K562 (cell line): ENCODE data around the gene KLK6. TPM values are rescaled to one million over a fixed set of nuclear protein-coding genes. Genes with fewer than 3 reads are reported as not detected.

Experiments
- ATAC-seq: fragments of 200-7000 bp; cut with Tn5 transposase; 3 replicates; pipeline ENCODE4 v1.9.1; 2020; ENCODE audit warnings: moderate library complexity
- BruUV-seq: library from RNA; stranded (reverse); fragments of 400-500 nt; replicated peaks from 2 replicates; lab custom pipeline; 2021; lab: Mats Ljungman, UMichigan
- CTCF ChIA-PET: fragments of 300-600 bp; formaldehyde crosslinking; extraction: SDS; loops from one replicate; lab custom pipeline; 2021; ENCODE audit warnings: low intra/inter-chr PET ratio; lab: Yijun Ruan, JAX
- POLR2A ChIA-PET: fragments of 300-600, 350-650 bp; sonication (Branson Sonifier 250); formaldehyde crosslinking; extraction: SDS; loops from one replicate; lab custom pipeline; 2021; ENCODE audit warnings: antibody characterized with exemption, inconsistent platforms; lab: Yijun Ruan, JAX
- DNase-seq, 4 experiments: peaks; one replicate each; pipeline versions ENCODE4 v3.0.0 to v3.0.0-alpha.2; 2011 to 2018; ENCODE audit warnings: low spot score in 3 of 4, mixed read lengths in 3 of 4; ENCODE audit errors: extremely low read depth in 1 of 4
- FAIRE-seq: peaks from 2 replicates; lab custom pipeline; 2011; peaks lifted over from hg19 to GRCh38; lab: Jason Lieb, UNC
- H2AFZ ChIP-seq: 2 replicates; pipeline ENCODE4 v1.6.0; 2011; ENCODE audit warnings: low read depth, low read length, control low read depth, inconsistent platforms
- H3K27ac ChIP-seq: fragments of 200-600 bp; 3 replicates; pipeline ENCODE4 v1.8.0; 2011; ENCODE audit warnings: low read depth, mild to moderate bottlenecking, control low read depth, inconsistent platforms, low read length, moderate library complexity, mixed read lengths; ENCODE audit errors: extremely low read depth
- H3K27me3 ChIP-seq, 2 experiments: fragments of 300-600 bp in 1 of 2; 2 replicates in 1 of 2; 3 replicates in 1 of 2; pipeline versions ENCODE4 v1.6.0 to v1.8.0; 2011; ENCODE audit warnings: inconsistent platforms in 2 of 2, low read length in 2 of 2, mild to moderate bottlenecking in 1 of 2, mixed read lengths in 1 of 2, moderate library complexity in 1 of 2; ENCODE audit not compliant: control insufficient read depth in 2 of 2, insufficient read depth in 2 of 2
- H3K36me3 ChIP-seq: fragments of 300-600 bp; 3 replicates; pipeline ENCODE4 v1.8.0; 2011; ENCODE audit warnings: mild to moderate bottlenecking, low read length, inconsistent platforms; ENCODE audit not compliant: control insufficient read depth, insufficient read depth
- H3K4me1 ChIP-seq, 2 experiments: fragments of 200-600 bp in 1 of 2; replicated peaks in 1 of 2; 2 replicates in 1 of 2; 3 replicates in 1 of 2; pipeline versions ENCODE4 v1.5.1 to v1.8.0; 2011; ENCODE audit warnings: inconsistent platforms in 2 of 2, low read length in 2 of 2, mild to moderate bottlenecking in 1 of 2, mixed read lengths in 1 of 2, moderate library complexity in 1 of 2; ENCODE audit not compliant: control insufficient read depth in 2 of 2, insufficient read depth in 2 of 2
- H3K4me2 ChIP-seq: 2 replicates; pipeline ENCODE4 v1.6.1; 2011; ENCODE audit warnings: low read length, control low read depth, inconsistent platforms, mixed read lengths; ENCODE audit not compliant: insufficient read depth
- H3K4me3 ChIP-seq: fragments of 200-600 bp; sonication (generic), shearing (Covaris generic); 2 replicates; pipeline ENCODE4 v1.5.1; 2016; ENCODE audit warnings: control low read depth, inconsistent platforms
- H3K79me2 ChIP-seq: fragments of 200-600 bp; 3 replicates; pipeline ENCODE4 v1.8.0; 2011; ENCODE audit warnings: low read length, inconsistent platforms; ENCODE audit not compliant: control insufficient read depth, insufficient read depth
- H3K9ac ChIP-seq, 2 experiments: 2 replicates each; pipeline versions ENCODE4 v1.6.0 to v1.6.1; 2011; ENCODE audit warnings: low read depth in 2 of 2, low read length in 2 of 2, control low read depth in 1 of 2, inconsistent platforms in 1 of 2, mild to moderate bottlenecking in 1 of 2, mixed read lengths in 1 of 2; ENCODE audit not compliant: insufficient read depth in 1 of 2
- H3K9me1 ChIP-seq: one replicate; pipeline ENCODE4 v1.6.0; 2011; ENCODE audit warnings: inconsistent platforms, mild to moderate bottlenecking, low read length, moderate library complexity; ENCODE audit not compliant: control insufficient read depth, insufficient read depth
- H3K9me3 ChIP-seq: replicated peaks from 2 replicates; pipeline ENCODE4 v1.5.1; 2011; ENCODE audit warnings: low read depth, low read length, inconsistent platforms; ENCODE audit not compliant: control insufficient read depth, insufficient read depth
- H4K20me1 ChIP-seq: replicated peaks from 2 replicates; pipeline ENCODE4 v1.6.1; 2011; ENCODE audit warnings: low read length, inconsistent platforms, mixed read lengths; ENCODE audit not compliant: control insufficient read depth, insufficient read depth
- BHLHE40 ChIP-seq: IDR thresholded peaks from 2 replicates; pipeline ENCODE4 v1.6.1; 2011; ENCODE audit warnings: low read length, improper control_type of control experiment
- FOS ChIP-seq: IDR thresholded peaks from 3 replicates; pipeline ENCODE4 v1.6.1; 2011; ENCODE audit not compliant: insufficient read length; ENCODE audit errors: extremely low read depth
- L3MBTL2 ChIP-seq: fragments of 450-650 bp; IDR thresholded peaks from 2 replicates; pipeline ENCODE4 v1.6.1; 2016; ENCODE audit warnings: mild to moderate bottlenecking, moderate library complexity
- RAD51 ChIP-seq: fragments of 450-650 bp; IDR thresholded peaks from 2 replicates; pipeline ENCODE4 v1.7.1; 2016; ENCODE audit warnings: low read depth, mild to moderate bottlenecking, borderline replicate concordance
- SMAD1 ChIP-seq: fragments of 150-350 bp; IDR thresholded peaks from 2 replicates; pipeline ENCODE4 v1.6.1; 2014; ENCODE audit warnings: low read length, low read depth; ENCODE audit not compliant: partially characterized antibody
- SP1 ChIP-seq: sonication (generic); formaldehyde crosslinking; IDR thresholded peaks from 2 replicates; pipeline ENCODE4 v1.8.1; 2022; ENCODE audit warnings: mild to moderate bottlenecking, missing genetic modification reagents
- ZNF124 ChIP-seq: sonication (generic); formaldehyde crosslinking; IDR thresholded peaks from 2 replicates; pipeline ENCODE4 v1.8.1; 2022; ENCODE audit warnings: missing genetic modification reagents
- WGBS: fragments of 100-300 bp; shearing (Covaris generic); methylation state at CpG from one replicate; pipeline ENCODE4 v1.1.6; 2016; ENCODE audit warnings: low coverage, mixed read lengths; ENCODE audit not compliant: insufficient coverage; ENCODE audit errors: missing lambda C conversion rate; 5-methylcytosine and 5-hydroxymethylcytosine counted together
- in situ Hi-C: fragments of 300-500 bp; cut with MboI; formaldehyde crosslinking; loops from 4 replicates; pipeline ENCODE4 v1.15.0; 2018; ENCODE audit warnings: inconsistent platforms, mixed read lengths
- intact Hi-C: fragments of 100-400 bp; cut with micrococcal nuclease; formaldehyde crosslinking; loops from 2 replicates; pipeline ENCODE4 v1.14.2; 2022
- polyA plus RNA-seq, 8 experiments: library from polyadenylated mRNA; depleted of rRNA in 4 of 8; stranded (reverse) in 5 of 8; unstranded in 3 of 8; fragments of >200 nt; fragmentation: Nextera tagmentation in 2 of 8; fragmentation: Illumina TruSeq in 1 of 8; extraction: Ambion mirVana in 2 of 8; extraction: Trizol in 1 of 8; gene quantifications; 2 replicates each; pipeline versions ENCODE4 v1.2.1 to v1.2.3, GENCODE V29; 2011 to 2014; ENCODE audit warnings: inconsistent platforms in 1 of 8, missing spikeins in 1 of 8
- total RNA-seq, 7 experiments: library from RNA; depleted of rRNA in 6 of 7; stranded (reverse); fragments of >200 nt in 6 of 7; fragmentation: Illumina TruSeq in 2 of 7; extraction: Trizol in 2 of 7; gene quantifications; 2 replicates each; pipeline versions ENCODE4 v1.2.1 to v1.2.3, GENCODE V29; 2011 to 2021; ENCODE audit warnings: low replicate concordance in 1 of 7
- TF ChIP-seq, protein P1 (sequence below): fragments of 450-650 bp; IDR thresholded peaks from 2 replicates; pipeline ENCODE4 v1.6.1; 2016; ENCODE audit warnings: mild to moderate bottlenecking, moderate library complexity

Gene KLK6
- total and polyA plus RNA-seq, 9 of the 15 experiments (the other 6 are each of a cell fraction or from before 2014, with no cell fraction given): not detected

DNA sequence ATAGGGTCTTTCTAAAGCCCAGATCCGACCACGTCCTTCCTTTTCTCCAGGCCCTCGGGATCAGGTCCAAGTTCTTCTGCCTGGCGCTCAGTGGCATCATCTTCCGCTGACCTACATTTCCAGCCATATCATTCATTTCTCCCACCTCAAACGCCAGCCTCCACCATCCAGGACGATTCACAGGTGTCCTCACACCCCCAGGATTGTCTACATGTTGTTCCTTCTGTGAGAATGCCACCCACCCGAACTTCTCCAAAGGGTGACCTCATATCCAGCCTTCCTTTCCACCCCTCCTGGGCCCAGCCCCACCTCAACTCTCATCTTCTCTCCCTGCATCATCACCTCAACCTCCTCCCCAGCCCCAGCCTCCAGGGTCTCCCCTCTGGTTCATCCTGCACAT is 11.8 kb downstream of the KLK6 start:
- no peak overlapping the region for H3K27ac ChIP-seq
- FAIRE-seq: no peak

More for the DNA sequence above, 11.8 kb downstream of the KLK6 start:
- 2% methylated on average over 8 of the region's 8 CpGs for WGBS
- intact Hi-C loops: no loop called here
- CTCF ChIA-PET: no interaction called here
- POLR2A ChIA-PET: no interaction called here
- H3K4me1 ChIP-seq: no peaks in the 10 kb centered on the region
- BruUV-seq: no TSS peak
- H3K9me3 ChIP-seq: no peaks in the 10 kb centered on the region
- no peak overlapping the region for H3K9ac ChIP-seq
- H3K79me2 ChIP-seq: no peaks in the 10 kb centered on the region
- H3K4me2 ChIP-seq: no peak overlapping the region
- in situ Hi-C loops: no loop called here
- ATAC-seq: no peak
- no peaks in the 10 kb centered on the region for H4K20me1 ChIP-seq
- H3K4me3 ChIP-seq: no peak overlapping the region
- H3K36me3 ChIP-seq: no peaks in the 10 kb centered on the region
- no peaks in the 10 kb centered on the region for H3K9me1 ChIP-seq
- no peak for TF ChIP-seq RAD51
- TF ChIP-seq SMAD1: no peak
- TF ChIP-seq, protein P1, sequence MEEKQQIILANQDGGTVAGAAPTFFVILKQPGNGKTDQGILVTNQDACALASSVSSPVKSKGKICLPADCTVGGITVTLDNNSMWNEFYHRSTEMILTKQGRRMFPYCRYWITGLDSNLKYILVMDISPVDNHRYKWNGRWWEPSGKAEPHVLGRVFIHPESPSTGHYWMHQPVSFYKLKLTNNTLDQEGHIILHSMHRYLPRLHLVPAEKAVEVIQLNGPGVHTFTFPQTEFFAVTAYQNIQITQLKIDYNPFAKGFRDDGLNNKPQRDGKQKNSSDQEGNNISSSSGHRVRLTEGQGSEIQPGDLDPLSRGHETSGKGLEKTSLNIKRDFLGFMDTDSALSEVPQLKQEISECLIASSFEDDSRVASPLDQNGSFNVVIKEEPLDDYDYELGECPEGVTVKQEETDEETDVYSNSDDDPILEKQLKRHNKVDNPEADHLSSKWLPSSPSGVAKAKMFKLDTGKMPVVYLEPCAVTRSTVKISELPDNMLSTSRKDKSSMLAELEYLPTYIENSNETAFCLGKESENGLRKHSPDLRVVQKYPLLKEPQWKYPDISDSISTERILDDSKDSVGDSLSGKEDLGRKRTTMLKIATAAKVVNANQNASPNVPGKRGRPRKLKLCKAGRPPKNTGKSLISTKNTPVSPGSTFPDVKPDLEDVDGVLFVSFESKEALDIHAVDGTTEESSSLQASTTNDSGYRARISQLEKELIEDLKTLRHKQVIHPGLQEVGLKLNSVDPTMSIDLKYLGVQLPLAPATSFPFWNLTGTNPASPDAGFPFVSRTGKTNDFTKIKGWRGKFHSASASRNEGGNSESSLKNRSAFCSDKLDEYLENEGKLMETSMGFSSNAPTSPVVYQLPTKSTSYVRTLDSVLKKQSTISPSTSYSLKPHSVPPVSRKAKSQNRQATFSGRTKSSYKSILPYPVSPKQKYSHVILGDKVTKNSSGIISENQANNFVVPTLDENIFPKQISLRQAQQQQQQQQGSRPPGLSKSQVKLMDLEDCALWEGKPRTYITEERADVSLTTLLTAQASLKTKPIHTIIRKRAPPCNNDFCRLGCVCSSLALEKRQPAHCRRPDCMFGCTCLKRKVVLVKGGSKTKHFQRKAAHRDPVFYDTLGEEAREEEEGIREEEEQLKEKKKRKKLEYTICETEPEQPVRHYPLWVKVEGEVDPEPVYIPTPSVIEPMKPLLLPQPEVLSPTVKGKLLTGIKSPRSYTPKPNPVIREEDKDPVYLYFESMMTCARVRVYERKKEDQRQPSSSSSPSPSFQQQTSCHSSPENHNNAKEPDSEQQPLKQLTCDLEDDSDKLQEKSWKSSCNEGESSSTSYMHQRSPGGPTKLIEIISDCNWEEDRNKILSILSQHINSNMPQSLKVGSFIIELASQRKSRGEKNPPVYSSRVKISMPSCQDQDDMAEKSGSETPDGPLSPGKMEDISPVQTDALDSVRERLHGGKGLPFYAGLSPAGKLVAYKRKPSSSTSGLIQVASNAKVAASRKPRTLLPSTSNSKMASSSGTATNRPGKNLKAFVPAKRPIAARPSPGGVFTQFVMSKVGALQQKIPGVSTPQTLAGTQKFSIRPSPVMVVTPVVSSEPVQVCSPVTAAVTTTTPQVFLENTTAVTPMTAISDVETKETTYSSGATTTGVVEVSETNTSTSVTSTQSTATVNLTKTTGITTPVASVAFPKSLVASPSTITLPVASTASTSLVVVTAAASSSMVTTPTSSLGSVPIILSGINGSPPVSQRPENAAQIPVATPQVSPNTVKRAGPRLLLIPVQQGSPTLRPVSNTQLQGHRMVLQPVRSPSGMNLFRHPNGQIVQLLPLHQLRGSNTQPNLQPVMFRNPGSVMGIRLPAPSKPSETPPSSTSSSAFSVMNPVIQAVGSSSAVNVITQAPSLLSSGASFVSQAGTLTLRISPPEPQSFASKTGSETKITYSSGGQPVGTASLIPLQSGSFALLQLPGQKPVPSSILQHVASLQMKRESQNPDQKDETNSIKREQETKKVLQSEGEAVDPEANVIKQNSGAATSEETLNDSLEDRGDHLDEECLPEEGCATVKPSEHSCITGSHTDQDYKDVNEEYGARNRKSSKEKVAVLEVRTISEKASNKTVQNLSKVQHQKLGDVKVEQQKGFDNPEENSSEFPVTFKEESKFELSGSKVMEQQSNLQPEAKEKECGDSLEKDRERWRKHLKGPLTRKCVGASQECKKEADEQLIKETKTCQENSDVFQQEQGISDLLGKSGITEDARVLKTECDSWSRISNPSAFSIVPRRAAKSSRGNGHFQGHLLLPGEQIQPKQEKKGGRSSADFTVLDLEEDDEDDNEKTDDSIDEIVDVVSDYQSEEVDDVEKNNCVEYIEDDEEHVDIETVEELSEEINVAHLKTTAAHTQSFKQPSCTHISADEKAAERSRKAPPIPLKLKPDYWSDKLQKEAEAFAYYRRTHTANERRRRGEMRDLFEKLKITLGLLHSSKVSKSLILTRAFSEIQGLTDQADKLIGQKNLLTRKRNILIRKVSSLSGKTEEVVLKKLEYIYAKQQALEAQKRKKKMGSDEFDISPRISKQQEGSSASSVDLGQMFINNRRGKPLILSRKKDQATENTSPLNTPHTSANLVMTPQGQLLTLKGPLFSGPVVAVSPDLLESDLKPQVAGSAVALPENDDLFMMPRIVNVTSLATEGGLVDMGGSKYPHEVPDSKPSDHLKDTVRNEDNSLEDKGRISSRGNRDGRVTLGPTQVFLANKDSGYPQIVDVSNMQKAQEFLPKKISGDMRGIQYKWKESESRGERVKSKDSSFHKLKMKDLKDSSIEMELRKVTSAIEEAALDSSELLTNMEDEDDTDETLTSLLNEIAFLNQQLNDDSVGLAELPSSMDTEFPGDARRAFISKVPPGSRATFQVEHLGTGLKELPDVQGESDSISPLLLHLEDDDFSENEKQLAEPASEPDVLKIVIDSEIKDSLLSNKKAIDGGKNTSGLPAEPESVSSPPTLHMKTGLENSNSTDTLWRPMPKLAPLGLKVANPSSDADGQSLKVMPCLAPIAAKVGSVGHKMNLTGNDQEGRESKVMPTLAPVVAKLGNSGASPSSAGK: no peak
- no peak for TF ChIP-seq BHLHE40
- no peak for TF ChIP-seq FOS
- no peak for TF ChIP-seq L3MBTL2
- no peak for TF ChIP-seq ZNF124
- no peak for TF ChIP-seq SP1
- TF ChIP-seq, all 486 proteins: peak for 0
- DNase-seq: no peak
- peaks cover 11 to 32% of the 10 kb centered on the region in 2 experiments; a peak in 4 of 5 replicates for H3K27me3 ChIP-seq
- H2AFZ ChIP-seq: no peak overlapping the region
